Keratinocyte (primary cell): ENCODE data around the gene LSAMP. TPM values are rescaled to one million over a fixed set of nuclear protein-coding genes. Genes with fewer than 3 reads are reported as not detected.
A peak's percentile ranks its signal among the peaks of the same experiment; 100 is the strongest.

ENCODE experiments used
- DNase-seq: peaks from one replicate; pipeline ENCODE4 v3.0.0-alpha.2; 2011; ENCODE audit warnings: low read depth, missing footprints, low spot score
- FAIRE-seq: peaks from 2 replicates; lab custom pipeline; 2011; peaks lifted over from hg19 to GRCh38; lab: Jason Lieb, UNC
- H2AFZ ChIP-seq: 2 replicates; pipeline ENCODE4 v1.6.0; 2012; ENCODE audit warnings: low read length, control low read depth, inconsistent platforms; ENCODE audit not compliant: control insufficient read depth
- H3K27ac ChIP-seq: 2 replicates; pipeline ENCODE4 v1.5.1; 2011; ENCODE audit warnings: low read length; ENCODE audit not compliant: control insufficient read depth, insufficient read depth
- H3K27me3 ChIP-seq: 3 replicates; pipeline ENCODE4 v1.6.0; 2011; ENCODE audit warnings: low read length; ENCODE audit not compliant: control insufficient read depth, insufficient read depth; ENCODE audit errors: extremely low read depth
- H3K36me3 ChIP-seq, 2 experiments: 2 replicates in 1 of 2; 3 replicates in 1 of 2; pipeline ENCODE4 v1.5.1; 2011; ENCODE audit warnings: low read length in 2 of 2, mild to moderate bottlenecking in 1 of 2; ENCODE audit not compliant: control insufficient read depth in 2 of 2, insufficient read depth in 2 of 2; ENCODE audit errors: extremely low read depth in 1 of 2
- H3K4me1 ChIP-seq: 3 replicates; pipeline ENCODE4 v1.5.1; 2011; ENCODE audit warnings: low read length; ENCODE audit not compliant: control insufficient read depth, insufficient read depth; ENCODE audit errors: extremely low read depth
- H3K4me2 ChIP-seq: 3 replicates; pipeline ENCODE4 v1.6.0; 2011; ENCODE audit warnings: low read depth, low read length; ENCODE audit not compliant: control insufficient read depth, insufficient read depth; ENCODE audit errors: extremely low read depth
- H3K4me3 ChIP-seq, 3 experiments: fragments of 200-600 bp in 1 of 3; sonication (generic) in 1 of 3; 2 replicates in 2 of 3; 3 replicates in 1 of 3; pipeline ENCODE4 v1.5.1; 2011 to 2016; ENCODE audit warnings: low read length in 3 of 3, mild to moderate bottlenecking in 3 of 3, control low read depth in 2 of 3, inconsistent platforms in 1 of 3, low read depth in 1 of 3, mixed read lengths in 1 of 3, mixed run types in 1 of 3, moderate library complexity in 1 of 3; ENCODE audit not compliant: control insufficient read depth in 2 of 3, insufficient read depth in 2 of 3; ENCODE audit errors: extremely low read depth in 1 of 3
- H3K79me2 ChIP-seq: 2 replicates; pipeline ENCODE4 v1.6.0; 2012; ENCODE audit warnings: low read length; ENCODE audit not compliant: control insufficient read depth, insufficient read depth
- H3K9ac ChIP-seq: 3 replicates; pipeline ENCODE4 v1.6.0; 2011; ENCODE audit warnings: low read length; ENCODE audit not compliant: control insufficient read depth, insufficient read depth; ENCODE audit errors: extremely low read depth
- H3K9me1 ChIP-seq: 3 replicates; pipeline ENCODE4 v1.6.0; 2011; ENCODE audit warnings: low read length; ENCODE audit not compliant: control insufficient read depth, insufficient read depth; ENCODE audit errors: extremely low read depth
- H3K9me3 ChIP-seq: 2 replicates; pipeline ENCODE4 v1.5.1; 2012; ENCODE audit warnings: low read depth, low read length; ENCODE audit not compliant: control insufficient read depth
- H4K20me1 ChIP-seq: 3 replicates; pipeline ENCODE4 v1.6.0; 2011; ENCODE audit warnings: low read length; ENCODE audit not compliant: control insufficient read depth, insufficient read depth; ENCODE audit errors: extremely low read depth
- CTCF ChIP-seq, 3 experiments: IDR thresholded peaks in 1 of 3; conservative IDR thresholded peaks in 1 of 3; optimal IDR thresholded peaks in 1 of 3; 2 replicates in 2 of 3; 3 replicates in 1 of 3; pipeline versions ENCODE3 to v1.5.1; 2011; ENCODE audit warnings: low read length in 3 of 3, mild to moderate bottlenecking in 3 of 3, moderate library complexity in 2 of 3, control low read depth in 1 of 3, inconsistent platforms in 1 of 3; ENCODE audit not compliant: insufficient read depth in 2 of 3; ENCODE audit errors: extremely low read depth in 1 of 3
- EZH2 ChIP-seq: IDR thresholded peaks from one replicate; pipeline ENCODE4 v1.6.1; 2012; ENCODE audit warnings: inconsistent platforms, mild to moderate bottlenecking, low read length, moderate library complexity
- dilution Hi-C: fragments of 300-500 bp; cut with MboI; formaldehyde crosslinking; loops from one replicate; pipeline ENCODE4 v1.7.0; 2020; ENCODE audit warnings: low sequenced_read_pairs; ENCODE audit not compliant: extremely low pct_ligation_motif_present
- polyA plus RNA-seq, 5 experiments: library from polyadenylated mRNA; depleted of rRNA in 3 of 5; stranded (reverse) in 3 of 5; stranded (forward) in 1 of 5; unstranded in 1 of 5; fragments of >200 nt; gene quantifications; 1 replicate in 1 of 5; 2 replicates in 3 of 5; 3 replicates in 1 of 5; pipeline versions ENCODE4 v1.2.1 to v1.2.3, GENCODE V29; 2011 to 2012; ENCODE audit warnings: missing spikeins in 2 of 5, low read depth in 1 of 5, low replicate concordance in 1 of 5

The LSAMP gene
- polyA plus RNA-seq, 1 donor (not counting 4 experiments of a cell fraction or from before 2014, with no cell fraction given), result 0.12 TPM

- Histone ChIP-seq H3K27ac (no peak overlapping the region), H3K9ac (no peak overlapping the region), H2AFZ (no peak overlapping the region), H4K20me1 (no peaks in the 10 kb centered on the region), H3K79me2 (no peaks in the 10 kb centered on the region), H3K9me3 (no peaks in the 10 kb centered on the region), H3K9me1 (no peaks in the 10 kb centered on the region), H3K4me2 (no peak overlapping the region), H3K27me3 (peaks cover 13% of the 10 kb centered on the region), H3K36me3 (no peaks in the 10 kb centered on the region), H3K4me3 (no peak overlapping the region), H3K4me1 (no peaks in the 10 kb centered on the region)
- dilution Hi-C loops, result no loop called here
- no peak for TF ChIP-seq EZH2
- no peak for TF ChIP-seq CTCF (optimal IDR thresholded peaks at IDR 0.05 in 1 of 3, IDR thresholded peaks at IDR 0.05 in 1 of 3, conservative IDR thresholded peaks at IDR 0.05 in 1 of 3; ENCODE audit: extremely low read depth in 1 of 3, insufficient read depth in 2 of 3, low read length in 3 of 3)
- DNase-seq, result no peak
- no peak for FAIRE-seq
Measured at GRCh38 chr3:116445990-116446389, 703 bp upstream of the LSAMP start.

DNA sequence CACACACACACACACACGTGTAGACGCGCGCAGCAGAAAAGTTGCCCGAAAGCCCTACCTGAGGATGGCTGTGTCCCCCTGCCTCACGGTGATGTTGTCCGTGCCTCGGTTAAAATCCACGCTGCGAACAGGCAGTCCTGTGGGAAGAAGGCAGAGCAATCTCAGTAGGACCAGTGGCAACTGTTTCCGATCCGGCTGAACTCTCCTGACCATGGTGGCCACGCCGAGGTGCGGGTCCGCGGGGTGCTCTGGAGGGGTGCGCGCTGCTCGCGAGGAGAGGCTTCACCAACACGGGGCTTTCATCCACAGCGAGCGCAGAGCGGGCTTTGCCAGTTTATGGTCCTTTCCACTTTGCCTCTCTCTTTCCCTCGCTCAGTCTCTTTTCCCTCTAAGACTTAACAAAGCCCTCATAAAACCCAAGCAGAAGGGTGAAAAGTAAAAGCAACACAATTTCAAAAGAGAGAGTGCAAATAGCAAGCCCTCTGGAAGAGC is 422 bp downstream of the LSAMP start:
- dilution Hi-C loops, result no loop called here
- Histone ChIP-seq H3K4me3 (no peak overlapping the region), H3K9me3 (no peaks in the 10 kb centered on the region), H3K4me2 (no peak overlapping the region), H2AFZ (peak overlapping the region; percentile 14), H3K36me3 (no peaks in the 10 kb centered on the region), H3K27ac (no peak overlapping the region), H3K27me3 (peaks cover 13% of the 10 kb centered on the region), H4K20me1 (no peaks in the 10 kb centered on the region), H3K4me1 (no peaks in the 10 kb centered on the region), H3K9me1 (no peaks in the 10 kb centered on the region), H3K79me2 (no peaks in the 10 kb centered on the region), H3K9ac (no peak overlapping the region)
- FAIRE-seq, result no peak
- DNase-seq, result no peak
- TF ChIP-seq EZH2 (no peak), CTCF (optimal IDR thresholded peaks at IDR 0.05 in 1 of 3, IDR thresholded peaks at IDR 0.05 in 1 of 3, conservative IDR thresholded peaks at IDR 0.05 in 1 of 3; ENCODE audit: extremely low read depth in 1 of 3, insufficient read depth in 2 of 3, low read length in 3 of 3) (no peak)
